CD14-positive monocyte (primary cell): ENCODE results near the gene PROC. TPM values are rescaled to one million over a fixed set of nuclear protein-coding genes. Genes with fewer than 3 reads are reported as not detected.

Source experiments
- DNase-seq, 3 donors: peaks; one replicate each; pipeline ENCODE4 v3.0.0-alpha.2; 2011 to 2022
- H2AFZ ChIP-seq: 2 replicates; pipeline ENCODE4 v1.6.0; 2012; ENCODE audit warnings: mild to moderate bottlenecking, low read depth, low read length, inconsistent platforms; ENCODE audit not compliant: insufficient read depth, poor library complexity, severe bottlenecking
- H3K27ac ChIP-seq, 2 donors: 1 replicate in 1 of 2; 2 replicates in 1 of 2; pipeline ENCODE4 v1.5.1; 2012 to 2013; ENCODE audit warnings: low read length in 2 of 2, control low read depth in 1 of 2, inconsistent platforms in 1 of 2, low read depth in 1 of 2, mild to moderate bottlenecking in 1 of 2
- H3K27me3 ChIP-seq, 2 donors: one replicate each; pipeline versions ENCODE4 v1.6.0 to v1.6.1; 2011 to 2013; ENCODE audit warnings: low read length in 2 of 2; ENCODE audit not compliant: control insufficient read depth in 2 of 2, insufficient read depth in 2 of 2
- H3K36me3 ChIP-seq, 2 donors: replicated peaks in 1 of 2; 1 replicate in 1 of 2; 2 replicates in 1 of 2; pipeline versions ENCODE4 v1.5.1 to v1.6.1; 2012 to 2013; ENCODE audit warnings: low read length in 2 of 2, control low read depth in 1 of 2, inconsistent platforms in 1 of 2, mild to moderate bottlenecking in 1 of 2; ENCODE audit not compliant: insufficient read depth in 2 of 2, control insufficient read depth in 1 of 2
- H3K4me1 ChIP-seq, 2 donors: 1 replicate in 1 of 2; 2 replicates in 1 of 2; pipeline versions ENCODE4 v1.5.1 to v1.6.1; 2012 to 2013; ENCODE audit warnings: low read length in 2 of 2, control low read depth in 1 of 2, inconsistent platforms in 1 of 2, mild to moderate bottlenecking in 1 of 2, moderate library complexity in 1 of 2; ENCODE audit not compliant: insufficient read depth in 2 of 2, control insufficient read depth in 1 of 2
- H3K4me2 ChIP-seq: replicated peaks from 2 replicates; pipeline ENCODE3; 2012; ENCODE audit warnings: low read length, moderate library complexity, mild to moderate bottlenecking; ENCODE audit not compliant: poor library complexity, severe bottlenecking; ENCODE audit errors: extremely low read depth
- H3K4me3 ChIP-seq, 3 experiments: fragments of 200-600 bp in 1 of 3; sonication (generic) in 1 of 3; replicated peaks in 1 of 3; 1 replicate in 2 of 3; 2 replicates in 1 of 3; pipeline ENCODE4 v1.5.1; 2011 to 2013; ENCODE audit warnings: low read length in 3 of 3, mild to moderate bottlenecking in 3 of 3, control low read depth in 2 of 3, low read depth in 2 of 3, inconsistent platforms in 1 of 3, moderate library complexity in 1 of 3
- H3K79me2 ChIP-seq: 2 replicates; pipeline ENCODE4 v1.6.0; 2012; ENCODE audit warnings: mild to moderate bottlenecking, control low read depth, inconsistent platforms, low read length, moderate library complexity; ENCODE audit not compliant: insufficient read depth
- H3K9ac ChIP-seq: 2 replicates; pipeline ENCODE4 v1.6.0; 2017; ENCODE audit warnings: low read length, mild to moderate bottlenecking; ENCODE audit not compliant: insufficient read depth, poor library complexity, severe bottlenecking
- H3K9me3 ChIP-seq, 2 donors: replicated peaks in 1 of 2; 1 replicate in 1 of 2; 2 replicates in 1 of 2; pipeline versions ENCODE4 v1.5.1 to v1.6.1; 2012 to 2013; ENCODE audit warnings: low read length in 2 of 2, control low read depth in 1 of 2; ENCODE audit not compliant: control insufficient read depth in 1 of 2, insufficient read depth in 1 of 2
- H4K20me1 ChIP-seq: 2 replicates; pipeline ENCODE4 v1.6.0; 2012; ENCODE audit warnings: mild to moderate bottlenecking, low read length, control low read depth, moderate library complexity; ENCODE audit not compliant: insufficient read depth
- H3K27ac Mint-ChIP-seq, 7 donors: one replicate each; pipeline ENCODE4 v1.8.0; 2020; ENCODE audit warnings: mild to moderate bottlenecking in 7 of 7, mixed read lengths in 7 of 7, moderate library complexity in 6 of 7, inconsistent platforms in 2 of 7
- H3K27me3 Mint-ChIP-seq, 3 donors: one replicate each; pipeline ENCODE4 v1.8.0; 2021 to 2022; ENCODE audit warnings: low read depth in 3 of 3, mild to moderate bottlenecking in 3 of 3, mixed read lengths in 3 of 3, moderate library complexity in 3 of 3, inconsistent platforms in 1 of 3
- H3K36me3 Mint-ChIP-seq, 2 donors: one replicate each; pipeline ENCODE4 v1.8.0; 2020; ENCODE audit warnings: mixed read lengths in 2 of 2, inconsistent platforms in 1 of 2, mild to moderate bottlenecking in 1 of 2
- H3K4me1 Mint-ChIP-seq: one replicate; pipeline ENCODE4 v1.8.0; 2020; ENCODE audit warnings: mild to moderate bottlenecking, mixed read lengths
- H3K4me3 Mint-ChIP-seq, 2 donors: one replicate each; pipeline ENCODE4 v1.8.0; 2020; ENCODE audit warnings: mild to moderate bottlenecking in 2 of 2, mixed read lengths in 2 of 2, moderate library complexity in 1 of 2
- H3K9me3 Mint-ChIP-seq, 7 donors: one replicate each; pipeline ENCODE4 v1.8.0; 2020 to 2022; ENCODE audit warnings: mixed read lengths in 7 of 7, mild to moderate bottlenecking in 6 of 7, moderate library complexity in 6 of 7, inconsistent platforms in 2 of 7
- CTCF ChIP-seq: fragments of 200-600 bp; IDR thresholded peaks from one replicate; pipeline ENCODE4 v1.8.0; 2022; ENCODE audit warnings: antibody characterized with exemption, mild to moderate bottlenecking
- WGBS: methylation state at CpG from one replicate; pipeline ENCODE4 v1.1.5; 2013; ENCODE audit warnings: missing lambda C conversion rate; ENCODE audit not compliant: insufficient coverage; 5-methylcytosine and 5-hydroxymethylcytosine counted together
- intact Hi-C, 2 donors: fragments of 100-400 bp; cut with micrococcal nuclease; formaldehyde crosslinking; loops; one replicate each; pipeline versions ENCODE4 v1.15.0 to v1.15.1; 2023
- polyA plus RNA-seq, 3 donors: library from polyadenylated mRNA; depleted of rRNA in 1 of 3; unstranded in 2 of 3; stranded (reverse) in 1 of 3; fragments of 300-500 nt in 2 of 3; fragments of >200 nt in 1 of 3; fragmentation: Illumina TruSeq in 2 of 3; gene quantifications; 1 replicate in 2 of 3; 2 replicates in 1 of 3; pipeline ENCODE4 v1.2.3, GENCODE V29; 2012 to 2021

The PROC gene
- polyA plus RNA-seq, 3 donors, result 0.69 TPM; not detected in 2

GRCh38 chr2:127403460-127403859 is 14.8 kb upstream of the PROC start:
- Mint-ChIP-seq H3K4me1 (peaks cover 38% of the 10 kb centered on the region), H3K9me3 (no peaks in the 10 kb centered on the region), H3K4me3 (no peak overlapping the region), H3K27me3 (peaks cover 0 to 3% (median 0%) of the 10 kb centered on the region in 3 donors), H3K36me3 (no peaks in the 10 kb centered on the region), H3K27ac (peak overlapping the region in 3 of 7 donors; percentile 1 to 90 (median 15))
- no peaks in the 10 kb centered on the region for H3K36me3 ChIP-seq
- H3K4me2 ChIP-seq, result no peak overlapping the region
- no peaks in the 10 kb centered on the region for H3K9me3 ChIP-seq
- peaks cover 35 to 42% of the 10 kb centered on the region in 2 donors for H3K4me1 ChIP-seq
- H3K4me3 ChIP-seq, result no peak overlapping the region
- no peak overlapping the region for H2AFZ ChIP-seq
- H4K20me1 ChIP-seq, result no peaks in the 10 kb centered on the region
- intact Hi-C loops, result no loop called here
- H3K79me2 ChIP-seq, result no peaks in the 10 kb centered on the region
- no peak for DNase-seq
- H3K9ac ChIP-seq, result no peak overlapping the region
- H3K27ac ChIP-seq, result no peak overlapping the region
- no peak for TF ChIP-seq CTCF
- H3K27me3 ChIP-seq, result no peaks in the 10 kb centered on the region
- WGBS, result 94% methylated on average over 2 of the region's 3 CpGs

GRCh38 chr2:127404466-127405254 is 13.6 kb upstream of the PROC start:
- Histone ChIP-seq H3K27me3 (no peaks in the 10 kb centered on the region), H3K4me1 (peaks cover 38 to 43% of the 10 kb centered on the region in 2 donors), H3K27ac (peak overlapping the region; percentile 75 to 87), H4K20me1 (no peaks in the 10 kb centered on the region), H3K4me2 (peak overlapping the region; percentile 35), H3K79me2 (no peaks in the 10 kb centered on the region), H3K9ac (peak overlapping the region; percentile 35), H2AFZ (no peak overlapping the region), H3K36me3 (no peaks in the 10 kb centered on the region), H3K4me3 (peak overlapping the region in 1 of 3 experiments; percentile 24), H3K9me3 (no peaks in the 10 kb centered on the region)
- DNase-seq, result peak; percentile 67 to 91 (median 83)
- peaks cover 0 to 3% (median 0%) of the 10 kb centered on the region in 3 donors for H3K27me3 Mint-ChIP-seq
- peaks cover 39% of the 10 kb centered on the region for H3K4me1 Mint-ChIP-seq
- peak overlapping the region; percentile 86 to 93 (median 90) for H3K27ac Mint-ChIP-seq
- no peaks in the 10 kb centered on the region for H3K9me3 Mint-ChIP-seq
- WGBS, result no CpG with 5 or more reads among the region's 7 CpGs
- peak overlapping the region in 1 of 2 donors; percentile 62 for H3K4me3 Mint-ChIP-seq
- H3K36me3 Mint-ChIP-seq, result no peaks in the 10 kb centered on the region
- intact Hi-C loops, result loop anchor here in 1 of 2 donors (2.0 kb wide), 1 partner anchor 16 kb away; no protein-coding TSS in a partner anchor
- no peak for TF ChIP-seq CTCF
